Endothelial cell of umbilical vein (primary cell): ENCODE measurements around the gene ANKRD44. TPM values are rescaled to one million over a fixed set of nuclear protein-coding genes. Genes with fewer than 3 reads are reported as not detected.

Experiments used
- BruUV-seq: library from RNA; stranded (reverse); fragments of 400-500 nt; replicated peaks from 2 replicates; lab custom pipeline; 2021; lab: Mats Ljungman, UMichigan
- CTCF ChIA-PET: fragments of 300-600, 350-600 bp; sonication (Branson Sonifier 250); formaldehyde crosslinking; loops from one replicate; lab custom pipeline; 2021; ENCODE audit warnings: antibody characterized with exemption, inconsistent platforms; lab: Charles Lee
- POLR2A ChIA-PET: fragments of 300-600, 350-600 bp; sonication (Branson Sonifier 250); formaldehyde crosslinking; loops from one replicate; lab custom pipeline; 2021; ENCODE audit warnings: antibody characterized with exemption, inconsistent platforms; lab: Charles Lee
- DNase-seq: peaks from one replicate; pipeline ENCODE4 v3.0.0-alpha.2; 2011; ENCODE audit warnings: low read depth, low spot score
- FAIRE-seq: peaks from 2 replicates; lab custom pipeline; 2011; peaks lifted over from hg19 to GRCh38; lab: Jason Lieb, UNC
- H2AFZ ChIP-seq: 2 replicates; pipeline ENCODE4 v1.6.0; 2012; ENCODE audit warnings: low read depth, low read length, control low read depth, inconsistent platforms
- H3K27ac ChIP-seq: 2 replicates; pipeline ENCODE4 v1.5.1; 2011; ENCODE audit warnings: low read depth, mild to moderate bottlenecking, control low read depth, low read length, moderate library complexity; ENCODE audit not compliant: insufficient read depth
- H3K27me3 ChIP-seq, 2 experiments: 2 replicates each; pipeline versions ENCODE4 v1.6.0 to v1.6.1; 2011; ENCODE audit warnings: low read length in 2 of 2, mixed read lengths in 1 of 2; ENCODE audit not compliant: control insufficient read depth in 2 of 2, insufficient read depth in 2 of 2
- H3K36me3 ChIP-seq, 2 experiments: 2 replicates in 1 of 2; 3 replicates in 1 of 2; pipeline ENCODE4 v1.5.1; 2011; ENCODE audit warnings: low read length in 2 of 2, mild to moderate bottlenecking in 1 of 2, moderate library complexity in 1 of 2; ENCODE audit not compliant: control insufficient read depth in 2 of 2, insufficient read depth in 2 of 2; ENCODE audit errors: extremely low read depth in 1 of 2
- H3K4me1 ChIP-seq: 3 replicates; pipeline ENCODE4 v1.5.1; 2011; ENCODE audit warnings: mild to moderate bottlenecking, low read length; ENCODE audit not compliant: control insufficient read depth, insufficient read depth; ENCODE audit errors: extremely low read depth
- H3K4me2 ChIP-seq: 2 replicates; pipeline ENCODE4 v1.6.1; 2011; ENCODE audit warnings: low read length, control low read depth, mixed read lengths; ENCODE audit not compliant: insufficient read depth
- H3K4me3 ChIP-seq, 3 experiments: fragments of 200-600 bp in 1 of 3; sonication (generic), shearing (Covaris generic) in 1 of 3; replicated peaks in 1 of 3; 2 replicates each; pipeline ENCODE4 v1.5.1; 2011 to 2016; ENCODE audit warnings: control low read depth in 3 of 3, low read length in 3 of 3, mild to moderate bottlenecking in 2 of 3, inconsistent platforms in 1 of 3, low read depth in 1 of 3, moderate library complexity in 1 of 3; ENCODE audit not compliant: insufficient read depth in 1 of 3
- H3K79me2 ChIP-seq: 2 replicates; pipeline ENCODE4 v1.6.0; 2012; ENCODE audit warnings: low read length, inconsistent platforms; ENCODE audit not compliant: control insufficient read depth, insufficient read depth
- H3K9ac ChIP-seq: replicated peaks from 2 replicates; pipeline ENCODE3; 2011; ENCODE audit warnings: low read length, control low read depth; ENCODE audit not compliant: insufficient read depth; ENCODE audit errors: extremely low read depth
- H3K9me1 ChIP-seq: replicated peaks from 3 replicates; pipeline ENCODE4 v1.6.0; 2011; ENCODE audit warnings: mild to moderate bottlenecking, low read length; ENCODE audit not compliant: control insufficient read depth, insufficient read depth; ENCODE audit errors: extremely low read depth
- H3K9me3 ChIP-seq: replicated peaks from 2 replicates; pipeline ENCODE4 v1.5.1; 2012; ENCODE audit warnings: low read length, inconsistent platforms; ENCODE audit not compliant: control insufficient read depth, insufficient read depth
- H4K20me1 ChIP-seq: replicated peaks from 2 replicates; pipeline ENCODE3; 2011; ENCODE audit warnings: mild to moderate bottlenecking, low read length; ENCODE audit not compliant: control insufficient read depth, insufficient read depth; ENCODE audit errors: extremely low read depth
- CTCF ChIP-seq, 2 donors: IDR thresholded peaks; 1 replicate in 1 of 2; 2 replicates in 1 of 2; pipeline ENCODE4 v1.5.1; 2011; ENCODE audit warnings: low read length in 2 of 2, mild to moderate bottlenecking in 2 of 2, moderate library complexity in 2 of 2, control low read depth in 1 of 2, inconsistent platforms in 1 of 2, low read depth in 1 of 2; ENCODE audit not compliant: insufficient read depth in 1 of 2; ENCODE audit errors: extremely low read depth in 1 of 2
- EZH2 ChIP-seq: IDR thresholded peaks from 2 replicates; pipeline ENCODE4 v1.6.1; 2012; ENCODE audit warnings: borderline replicate concordance, low read depth, mild to moderate bottlenecking, moderate library complexity, low read length, inconsistent platforms; ENCODE audit not compliant: severe bottlenecking
- FOS ChIP-seq: IDR thresholded peaks from 2 replicates; pipeline ENCODE4 v1.6.1; 2011; ENCODE audit warnings: mild to moderate bottlenecking, low read length, moderate library complexity, borderline replicate concordance; ENCODE audit not compliant: insufficient read depth
- GATA2 ChIP-seq: IDR thresholded peaks from 2 replicates; pipeline ENCODE4 v1.7.0; 2011; ENCODE audit warnings: low read depth, mild to moderate bottlenecking, moderate library complexity, mixed read lengths, low read length; ENCODE audit not compliant: insufficient read length, insufficient read depth
- JUN ChIP-seq: IDR thresholded peaks from 2 replicates; pipeline ENCODE4 v1.6.1; 2011; ENCODE audit warnings: borderline replicate concordance, low read depth; ENCODE audit not compliant: insufficient read length, insufficient read depth
- MAX ChIP-seq: IDR thresholded peaks from 2 replicates; pipeline ENCODE4 v1.6.1; 2011; ENCODE audit not compliant: insufficient read depth, insufficient read length
- MYC ChIP-seq: IDR thresholded peaks from one replicate; pipeline ENCODE4 v1.6.1; 2011; ENCODE audit warnings: mild to moderate bottlenecking, low read depth, low read length
- POLR2A ChIP-seq: IDR thresholded peaks from 2 replicates; pipeline ENCODE4 v1.6.1; 2012; ENCODE audit warnings: low read depth, mild to moderate bottlenecking, control low read depth, low read length
- POLR2AphosphoS5 ChIP-seq: IDR thresholded peaks from 2 replicates; pipeline ENCODE4 v1.6.1; 2012; ENCODE audit warnings: low read depth, mild to moderate bottlenecking, control low read depth, low read length, moderate library complexity; ENCODE audit not compliant: insufficient read depth
- dilution Hi-C: fragments of 300-500 bp; cut with MboI; formaldehyde crosslinking; loops from one replicate; pipeline ENCODE4 v1.15.0; 2019; ENCODE audit warnings: low sequenced_read_pairs; ENCODE audit not compliant: extremely low pct_ligation_motif_present
- intact Hi-C: fragments of 100-400 bp; cut with micrococcal nuclease; formaldehyde crosslinking; loops from one replicate; pipeline ENCODE4 v1.10.0; 2022
- polyA plus RNA-seq, 4 experiments: library from polyadenylated mRNA; depleted of rRNA in 3 of 4; stranded (reverse) in 3 of 4; unstranded in 1 of 4; fragments of >200 nt; gene quantifications; 2 replicates each; pipeline versions ENCODE4 v1.2.1 to v1.2.3, GENCODE V29; 2011 to 2012; ENCODE audit warnings: missing spikeins in 1 of 4
- total RNA-seq: library from RNA; stranded (reverse); gene quantifications from 2 replicates; pipeline ENCODE4 v1.2.3, GENCODE V29; 2021

Gene ANKRD44
- total and polyA plus RNA-seq, 2 donors (not counting 3 experiments of a cell fraction or from before 2014, with no cell fraction given) = 3.4 to 6.1 TPM

GRCh38 chr2:197215748-197216360 is 94.7 kb downstream of the ANKRD44 start:
- CTCF ChIA-PET = no interaction called here
- no TSS peak for BruUV-seq
- Histone ChIP-seq H3K4me3 (no peak overlapping the region), H3K4me1 (peaks cover 15% of the 10 kb centered on the region), H2AFZ (no peak overlapping the region), H3K27ac (no peak overlapping the region), H3K9me1 (no peaks in the 10 kb centered on the region), H3K9ac (no peak overlapping the region), H3K9me3 (no peaks in the 10 kb centered on the region), H4K20me1 (no peaks in the 10 kb centered on the region), H3K4me2 (peak overlapping the region; percentile 18), H3K79me2 (no peaks in the 10 kb centered on the region), H3K27me3 (no peaks in the 10 kb centered on the region), H3K36me3 (no peaks in the 10 kb centered on the region)
- FAIRE-seq = peak; percentile 78
- dilution Hi-C loops = no loop called here
- DNase-seq = peak; percentile 8
- POLR2A ChIA-PET = no interaction called here
- TF ChIP-seq MYC (no peak), GATA2 (no peak), JUN (peak; percentile 70), POLR2AphosphoS5 (no peak), EZH2 (no peak), POLR2A (no peak), MAX (no peak), CTCF (IDR thresholded peaks at IDR 0.05; ENCODE audit: extremely low read depth in 1 of 2, insufficient read depth in 1 of 2, low read depth in 1 of 2, low read length in 2 of 2) (no peak), FOS (peak; percentile 61)
- intact Hi-C loops = no loop called here
